Lower leg skin (tissue), 4 donors: ENCODE measurements around the gene MAN2B1. TPM values are rescaled to one million over a fixed set of nuclear protein-coding genes. Genes with fewer than 3 reads are reported as not detected.

Experiments
- DNase-seq, 2 donors: peaks; one replicate each; pipeline ENCODE4 v3.0.0-alpha.2; 2019; ENCODE audit warnings: low spot score in 2 of 2
- H3K4me3 ChIP-seq: fragments of 200-600 bp; sonication (generic); 2 replicates; pipeline ENCODE4 v1.5.1; 2017; ENCODE audit warnings: mild to moderate bottlenecking, low read depth; ENCODE audit not compliant: poor library complexity, severe bottlenecking
- CTCF ChIP-seq, 3 donors: fragments of 450-650 bp; IDR thresholded peaks; one replicate each; pipeline ENCODE4 v1.5.1; 2016; ENCODE audit warnings: antibody characterized with exemption in 3 of 3, mild to moderate bottlenecking in 3 of 3, moderate library complexity in 2 of 3
- POLR2A ChIP-seq, 2 donors: fragments of 450-650 bp; IDR thresholded peaks; one replicate each; pipeline ENCODE4 v1.6.1; 2016 to 2017; ENCODE audit warnings: antibody characterized with exemption in 2 of 2, mild to moderate bottlenecking in 1 of 2, moderate library complexity in 1 of 2
- whole genome bisulfite sequencing, 2 donors: methylation state at CpG; one replicate each; pipeline ENCODE4 v1.1.5; 2018; 5-methylcytosine and 5-hydroxymethylcytosine counted together
- intact Hi-C: fragments of 100-400 bp; cut with DNase I; formaldehyde crosslinking; loops from one replicate; pipeline ENCODE4 v1.15.0; 2023; ENCODE audit warnings: low total_unique reads
- total RNA-seq, 4 donors: library from RNA; depleted of rRNA; stranded (reverse); fragments of >200 nt; gene quantifications; one replicate each; pipeline ENCODE4 v1.1.0, GENCODE V29; 2016

MAN2B1 gene
- total RNA-seq, 4 donors from 2014 or later: 52.8 to 83.0 (median 74.9) TPM

GRCh38 chr19:12706332-12706718 lies 39.8 kb upstream of the MAN2B1 start:
- no peak for DNase-seq
- no peak overlapping the region for H3K4me3 ChIP-seq
- no peak for TF ChIP-seq CTCF (IDR thresholded peaks at IDR 0.05)
- TF ChIP-seq POLR2A (IDR thresholded peaks at IDR 0.05): no peak
- intact Hi-C loops: no loop called here
- 90 to 94% methylated on average over 13 of the region's 13 CpGs for WGBS, 2 donors

- H3K4me3 ChIP-seq: no peak overlapping the region
- 91% methylated on average over 27 to 29 of the region's 29 CpGs for WGBS, 2 donors
- TF ChIP-seq CTCF (IDR thresholded peaks at IDR 0.05) (no peak), POLR2A (IDR thresholded peaks at IDR 0.05) (no peak)
- intact Hi-C loops: no loop called here
- DNase-seq: no peak
Measured at GRCh38 chr19:12705654-12706331, 39.3 kb upstream of the MAN2B1 start.

GRCh38 chr19:12705169-12705568 lies 38.6 kb upstream of the MAN2B1 start:
- intact Hi-C loops: no loop called here
- TF ChIP-seq POLR2A (IDR thresholded peaks at IDR 0.05) (no peak), CTCF (IDR thresholded peaks at IDR 0.05) (no peak)
- no peak for DNase-seq
- no peak overlapping the region for H3K4me3 ChIP-seq
- WGBS, 2 donors: 91 to 92% methylated on average over 13 of the region's 13 CpGs

GRCh38 chr19:12703046-12703445 lies 36.5 kb upstream of the MAN2B1 start:
- no peak for DNase-seq
- TF ChIP-seq CTCF (IDR thresholded peaks at IDR 0.05): no peak
- TF ChIP-seq POLR2A (IDR thresholded peaks at IDR 0.05): no peak
- WGBS, 2 donors: 63 to 75% methylated on average over 6 to 9 of the region's 9 CpGs
- H3K4me3 ChIP-seq: no peak overlapping the region
- intact Hi-C loops: no loop called here

GRCh38 chr19:12701596-12702282 lies 35.2 kb upstream of the MAN2B1 start:
- no peak for TF ChIP-seq CTCF (IDR thresholded peaks at IDR 0.05)
- TF ChIP-seq POLR2A (IDR thresholded peaks at IDR 0.05): no peak
- H3K4me3 ChIP-seq: no peak overlapping the region
- WGBS, 2 donors: 84 to 92% methylated on average over 31 to 33 of the region's 33 CpGs
- intact Hi-C loops: no loop called here
- no peak for DNase-seq
